Karpas-422 (cell line): Measurements from ENCODE around the gene CHAT. TPM values are rescaled to one million over a fixed set of nuclear protein-coding genes. Genes with fewer than 3 reads are reported as not detected.
"Not testable (repeated sequence)": the region's sequence is repeated elsewhere in the genome, so short reads cannot be mapped to it uniquely, and the experiment has no call there.

ENCODE experiments used
- DNase-seq: peaks from one replicate; pipeline ENCODE4 v3.0.0-alpha.2; 2015
- H2AFZ ChIP-seq: fragments of 200-600 bp; sonication (generic); 2 replicates; pipeline ENCODE4 v1.6.1; 2014; ENCODE audit warnings: antibody characterized with exemption, low read length, mixed read lengths
- H3K27ac ChIP-seq: fragments of 200-600 bp; sonication (generic); 2 replicates; pipeline ENCODE4 v1.5.1; 2014; ENCODE audit warnings: mild to moderate bottlenecking, low read length, moderate library complexity
- H3K27me3 ChIP-seq: fragments of 200-600 bp; sonication (generic); 2 replicates; pipeline ENCODE4 v1.6.1; 2014; ENCODE audit warnings: low read length, mixed read lengths
- H3K36me3 ChIP-seq: fragments of 200-600 bp; sonication (generic); 2 replicates; pipeline ENCODE4 v1.6.1; 2014; ENCODE audit warnings: low read length, mixed read lengths; ENCODE audit not compliant: insufficient read depth
- H3K4me1 ChIP-seq: fragments of 200-600 bp; sonication (generic); 2 replicates; pipeline ENCODE4 v1.6.1; 2014; ENCODE audit warnings: mild to moderate bottlenecking, low read length, mixed read lengths
- H3K4me2 ChIP-seq: fragments of 200-600 bp; sonication (generic); 2 replicates; pipeline ENCODE4 v1.6.1; 2014; ENCODE audit warnings: low read length, low read depth, mild to moderate bottlenecking; ENCODE audit not compliant: poor library complexity, severe bottlenecking
- H3K4me3 ChIP-seq: fragments of 200-600 bp; sonication (generic); 2 replicates; pipeline ENCODE4 v1.5.1; 2014; ENCODE audit warnings: mild to moderate bottlenecking, antibody characterized with exemption, low read length, mixed read lengths
- H3K79me2 ChIP-seq: fragments of 200-600 bp; sonication (generic); 2 replicates; pipeline ENCODE4 v1.6.1; 2014; ENCODE audit warnings: mild to moderate bottlenecking, low read length, mixed read lengths
- H3K9ac ChIP-seq: fragments of 200-600 bp; sonication (generic); 2 replicates; pipeline ENCODE4 v1.6.0; 2014; ENCODE audit warnings: low read length
- H3K9me2 ChIP-seq: fragments of 200-600 bp; sonication (generic), shearing (Covaris generic); replicated peaks from 2 replicates; pipeline ENCODE4 v1.6.0; 2014; ENCODE audit warnings: mild to moderate bottlenecking, low read length, moderate library complexity; ENCODE audit not compliant: insufficient read depth
- H3K9me3 ChIP-seq: fragments of 300-700, 200-600 bp; sonication (generic); 2 replicates; pipeline ENCODE4 v1.6.1; 2014; ENCODE audit warnings: low read length, mixed read lengths
- H4K20me1 ChIP-seq: fragments of 200-600 bp; sonication (generic); 2 replicates; pipeline ENCODE4 v1.6.1; 2014; ENCODE audit warnings: mild to moderate bottlenecking, antibody characterized with exemption, low read length, low read depth; ENCODE audit not compliant: insufficient read depth
- total RNA-seq: library from RNA; depleted of rRNA; stranded (reverse); fragments of >200 nt; shearing (Covaris generic); gene quantifications from 2 replicates; pipeline ENCODE4 v1.2.3, GENCODE V29; 2014; ENCODE audit warnings: low replicate concordance

Gene CHAT
- total RNA-seq, 1 experiment from 2014 or later = not detected

DNA sequence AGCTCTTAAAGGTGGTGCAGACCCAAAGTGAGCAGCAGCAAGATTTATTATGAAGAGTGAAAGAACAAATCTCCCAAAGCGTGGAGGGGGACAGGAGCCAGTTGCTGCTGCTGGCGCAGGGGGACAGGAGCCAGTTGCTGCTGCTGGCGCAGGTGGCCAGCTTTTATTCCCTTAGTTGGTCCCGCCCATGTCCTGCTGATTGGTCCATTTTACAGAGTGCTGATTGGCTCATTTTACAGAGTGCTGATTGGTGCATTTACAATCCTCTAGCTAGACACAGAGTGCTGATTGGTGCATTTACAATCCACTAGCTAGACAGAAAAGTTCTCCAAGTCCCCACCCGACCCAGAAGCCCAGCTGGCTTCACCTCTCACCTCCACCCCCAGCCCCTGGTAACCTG, 68.6 kb downstream of the CHAT start:
- H3K27me3 ChIP-seq, H3K4me2 ChIP-seq, H3K27ac ChIP-seq, H4K20me1 ChIP-seq, H3K4me3 ChIP-seq, DNase-seq, H3K9ac ChIP-seq, H3K9me2 ChIP-seq, H3K4me1 ChIP-seq, H3K79me2 ChIP-seq, H3K36me3 ChIP-seq, H3K9me3 ChIP-seq, H2AFZ ChIP-seq: not testable (repeated sequence)

DNA sequence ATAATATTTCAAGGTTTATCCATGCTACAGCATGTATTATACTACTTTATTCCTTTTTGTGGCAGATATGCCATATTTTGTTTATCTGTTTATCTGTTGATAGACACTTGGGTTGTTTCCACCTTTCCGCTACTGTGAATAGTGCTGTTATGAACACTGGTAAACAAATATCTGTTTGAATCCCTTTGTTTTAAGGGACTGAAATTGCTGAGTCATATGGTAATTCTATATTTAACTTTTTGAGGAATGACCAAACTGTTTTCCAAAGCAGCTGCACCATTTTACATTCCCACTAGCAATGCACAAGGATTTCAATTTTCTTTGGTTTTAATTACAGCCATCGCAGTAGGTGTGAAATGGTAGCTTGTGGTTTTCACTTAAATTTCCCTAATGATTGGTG, 69.0 kb downstream of the CHAT start:
- Histone ChIP-seq H3K79me2 (no peaks in the 10 kb centered on the region), H3K4me1 (no peaks in the 10 kb centered on the region), H3K27ac (no peak overlapping the region), H3K9me3 (no peaks in the 10 kb centered on the region), H3K4me2 (no peak overlapping the region), H2AFZ (no peak overlapping the region), H3K36me3 (no peaks in the 10 kb centered on the region), H4K20me1 (no peaks in the 10 kb centered on the region), H3K4me3 (no peak overlapping the region), H3K27me3 (no peaks in the 10 kb centered on the region), H3K9ac (no peak overlapping the region), H3K9me2 (no peaks in the 10 kb centered on the region)
- DNase-seq = no peak

DNA sequence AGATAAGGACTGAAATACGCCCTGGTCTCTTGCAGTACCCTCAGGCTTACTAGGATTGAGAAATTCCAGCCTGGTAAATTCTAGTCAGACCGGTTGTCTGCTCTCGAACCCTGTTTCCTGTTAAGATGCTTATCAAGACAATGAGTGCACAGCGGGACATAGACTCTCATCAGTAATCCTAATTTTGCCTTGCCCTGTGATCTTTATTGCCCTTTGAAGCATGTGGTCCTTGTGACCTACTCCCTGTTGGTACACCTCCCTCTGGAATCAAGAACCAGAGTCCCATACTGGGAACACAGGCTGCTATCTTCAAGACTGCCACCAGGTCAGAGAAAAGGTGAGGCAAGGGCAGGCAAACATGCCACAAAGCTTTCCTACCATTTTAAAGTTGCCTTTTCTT, 72.8 kb downstream of the CHAT start:
- Histone ChIP-seq H3K4me1 (no peaks in the 10 kb centered on the region), H3K4me2 (no peak overlapping the region), H3K9me2 (no peaks in the 10 kb centered on the region), H4K20me1 (no peaks in the 10 kb centered on the region), H3K27ac (no peak overlapping the region), H2AFZ (no peak overlapping the region), H3K36me3 (no peaks in the 10 kb centered on the region), H3K9ac (no peak overlapping the region), H3K9me3 (no peaks in the 10 kb centered on the region), H3K4me3 (no peak overlapping the region), H3K79me2 (no peaks in the 10 kb centered on the region), H3K27me3 (no peaks in the 10 kb centered on the region)
- DNase-seq = no peak

DNA sequence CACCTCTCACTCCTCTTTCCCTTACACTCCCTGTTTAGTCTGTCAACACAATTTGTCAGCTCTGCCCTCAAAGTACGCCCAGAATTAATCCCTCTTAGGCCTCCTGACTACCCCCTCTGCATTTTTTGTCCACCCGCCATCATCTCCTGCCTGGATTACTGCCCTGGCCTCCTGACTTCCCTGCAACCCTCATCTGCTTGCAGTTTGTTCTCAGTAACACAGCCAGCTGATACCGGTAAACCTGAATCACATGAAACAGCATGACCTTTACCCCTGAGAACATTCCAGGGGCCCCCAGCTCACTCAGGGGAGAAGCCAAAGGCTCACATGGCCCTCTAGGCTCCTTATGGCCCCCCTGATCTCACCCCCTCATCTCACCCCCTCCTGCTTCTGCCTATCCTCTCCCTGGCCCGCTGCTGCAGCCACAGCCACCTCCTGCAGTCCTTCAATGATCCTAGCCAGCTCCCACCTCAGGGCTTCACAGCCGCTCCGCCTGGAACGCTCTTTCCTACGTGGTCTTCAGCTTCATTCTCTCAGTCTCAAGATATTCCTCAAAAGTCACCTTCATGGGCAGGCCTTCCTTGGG, 74.5 kb downstream of the CHAT start:
- Histone ChIP-seq H2AFZ (no peak overlapping the region), H3K4me3 (no peak overlapping the region), H3K27ac (no peak overlapping the region), H3K9me2 (no peaks in the 10 kb centered on the region), H4K20me1 (no peaks in the 10 kb centered on the region), H3K9ac (no peak overlapping the region), H3K9me3 (no peaks in the 10 kb centered on the region), H3K79me2 (no peaks in the 10 kb centered on the region), H3K27me3 (no peaks in the 10 kb centered on the region), H3K36me3 (no peaks in the 10 kb centered on the region), H3K4me2 (no peak overlapping the region), H3K4me1 (no peaks in the 10 kb centered on the region)
- DNase-seq = no peak

DNA sequence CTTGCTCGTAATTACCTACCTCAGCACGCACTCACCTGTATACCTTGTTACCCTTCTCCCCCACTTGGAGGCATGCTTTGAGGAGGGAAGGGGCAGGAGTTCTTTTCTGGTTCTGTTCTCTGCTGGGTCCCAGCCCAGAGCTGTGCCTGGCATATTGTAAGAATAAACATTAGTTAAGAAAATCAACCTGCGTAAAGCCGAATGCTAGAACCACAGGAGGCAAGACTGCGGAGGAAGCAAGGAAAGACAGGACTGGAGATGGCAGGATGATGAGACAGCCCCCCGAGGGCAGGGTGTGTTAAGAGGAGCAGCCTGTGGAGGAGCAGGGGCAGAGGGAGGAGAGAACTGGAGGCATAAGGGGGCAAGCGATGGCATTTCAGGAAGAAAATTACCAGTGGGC, 75.1 kb downstream of the CHAT start:
- Histone ChIP-seq H3K9ac (no peak overlapping the region), H3K27ac (no peak overlapping the region), H2AFZ (no peak overlapping the region), H4K20me1 (no peaks in the 10 kb centered on the region), H3K4me3 (no peak overlapping the region), H3K27me3 (no peaks in the 10 kb centered on the region), H3K4me1 (no peaks in the 10 kb centered on the region), H3K4me2 (no peak overlapping the region), H3K9me2 (no peaks in the 10 kb centered on the region), H3K79me2 (no peaks in the 10 kb centered on the region), H3K36me3 (no peaks in the 10 kb centered on the region), H3K9me3 (no peaks in the 10 kb centered on the region)
- no peak for DNase-seq

GRCh38 chr10:49689882-49690510, 76.2 kb downstream of the CHAT start:
- Histone ChIP-seq H3K4me1 (no peaks in the 10 kb centered on the region), H3K9ac (no peak overlapping the region), H3K4me3 (no peak overlapping the region), H3K27me3 (no peaks in the 10 kb centered on the region), H4K20me1 (no peaks in the 10 kb centered on the region), H3K9me2 (no peaks in the 10 kb centered on the region), H3K27ac (no peak overlapping the region), H2AFZ (no peak overlapping the region), H3K9me3 (no peaks in the 10 kb centered on the region), H3K79me2 (no peaks in the 10 kb centered on the region), H3K36me3 (no peaks in the 10 kb centered on the region), H3K4me2 (no peak overlapping the region)
- DNase-seq = no peak

DNA sequence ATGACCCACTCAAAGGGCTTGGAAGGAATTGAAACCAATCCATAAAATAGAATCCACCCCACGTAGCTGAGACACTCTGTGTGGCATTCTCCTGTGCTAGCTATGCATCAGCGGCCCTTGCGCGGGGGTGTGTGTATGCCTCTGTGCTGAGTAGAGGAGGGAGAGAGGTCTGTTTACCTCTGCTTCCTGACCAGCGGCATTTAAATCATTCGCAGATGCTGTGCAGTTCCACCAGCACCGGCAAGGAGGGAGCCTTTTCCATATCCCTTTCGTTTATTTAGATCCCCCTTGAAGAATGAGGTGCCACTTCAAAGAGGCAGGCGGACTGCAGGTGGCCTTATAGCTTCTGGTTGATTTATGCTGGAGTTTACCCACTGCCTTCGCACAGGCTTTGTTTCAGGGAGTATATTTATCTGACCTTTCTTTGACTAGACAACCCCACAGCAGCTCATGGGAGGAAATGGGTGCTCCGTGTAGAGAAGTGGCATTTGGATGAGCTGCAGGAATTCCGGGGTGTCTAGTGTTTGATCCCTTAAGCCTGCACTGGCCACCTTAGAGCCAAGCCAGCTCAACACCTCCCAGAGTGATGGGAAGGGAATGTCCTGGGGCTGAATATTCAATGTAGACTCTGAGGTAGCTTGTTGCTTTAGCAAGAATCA, 77.0 kb downstream of the CHAT start:
- Histone ChIP-seq H3K4me3 (no peak overlapping the region), H3K9me3 (no peaks in the 10 kb centered on the region), H3K27ac (no peak overlapping the region), H4K20me1 (no peaks in the 10 kb centered on the region), H2AFZ (no peak overlapping the region), H3K27me3 (no peaks in the 10 kb centered on the region), H3K9ac (no peak overlapping the region), H3K4me1 (no peaks in the 10 kb centered on the region), H3K4me2 (no peak overlapping the region), H3K36me3 (no peaks in the 10 kb centered on the region), H3K79me2 (no peaks in the 10 kb centered on the region), H3K9me2 (no peaks in the 10 kb centered on the region)
- no peak for DNase-seq

DNA sequence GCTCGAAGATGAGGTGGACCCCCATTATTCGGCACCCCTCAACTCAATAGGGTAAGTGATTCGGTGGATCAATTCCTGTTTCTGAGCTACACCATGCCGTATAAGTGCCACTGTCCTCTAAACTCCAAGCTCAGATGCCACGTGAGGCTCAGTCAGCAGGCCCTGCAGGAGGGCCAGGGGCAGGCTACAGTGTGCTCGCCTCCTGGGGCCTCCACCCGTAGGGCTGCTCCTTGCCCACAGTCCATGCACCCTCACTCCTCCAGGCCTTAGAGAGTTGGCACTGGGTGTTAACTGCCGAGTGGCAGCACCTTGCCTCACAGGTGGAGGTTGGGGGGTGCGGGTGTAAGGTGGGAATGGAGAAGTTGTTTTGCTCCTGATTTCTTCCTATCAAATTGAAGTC, 77.8 kb downstream of the CHAT start:
- Histone ChIP-seq H3K9me2 (no peaks in the 10 kb centered on the region), H3K4me1 (no peaks in the 10 kb centered on the region), H3K4me3 (no peak overlapping the region), H3K36me3 (no peaks in the 10 kb centered on the region), H3K27me3 (no peaks in the 10 kb centered on the region), H3K27ac (no peak overlapping the region), H3K9me3 (no peaks in the 10 kb centered on the region), H3K4me2 (no peak overlapping the region), H2AFZ (no peak overlapping the region), H3K79me2 (no peaks in the 10 kb centered on the region), H4K20me1 (no peaks in the 10 kb centered on the region), H3K9ac (no peak overlapping the region)
- no peak for DNase-seq
